Caco-2 (cell line): ENCODE results near the gene PEX12. TPM values are rescaled to one million over a fixed set of nuclear protein-coding genes. Genes with fewer than 3 reads are reported as not detected.
"Not testable (repeated sequence)": the region's sequence is repeated elsewhere in the genome, so short reads cannot be mapped to it uniquely, and the experiment has no call there.

ENCODE experiments used
- BruUV-seq: library from RNA; stranded (reverse); fragments of 400-500 nt; replicated peaks from 2 replicates; lab custom pipeline; 2021; lab: Mats Ljungman, UMichigan
- CTCF ChIA-PET: fragments of 300-600 bp; sonication (Branson Sonifier 250); formaldehyde crosslinking; loops from one replicate; lab custom pipeline; 2022; ENCODE audit warnings: antibody characterized with exemption; lab: Charles Lee
- POLR2A ChIA-PET: fragments of 300-600 bp; sonication (Branson Sonifier 250); formaldehyde crosslinking; loops from one replicate; lab custom pipeline; 2022; ENCODE audit warnings: antibody characterized with exemption; lab: Charles Lee
- DNase-seq, 2 experiments: peaks; one replicate each; pipeline versions ENCODE4 v3.0.0 to v3.0.0-alpha.2; 2020 to 2022
- H3K27me3 ChIP-seq: replicated peaks from 2 replicates; pipeline ENCODE4 v1.6.0; 2011; ENCODE audit warnings: low read length; ENCODE audit not compliant: control insufficient read depth, insufficient read depth
- H3K36me3 ChIP-seq: 2 replicates; pipeline ENCODE4 v1.5.1; 2011; ENCODE audit warnings: low read length; ENCODE audit not compliant: control insufficient read depth, insufficient read depth
- H3K4me1 ChIP-seq: fragments of 250-450 bp; sonication (Bioruptor Pico); 2 replicates; pipeline ENCODE4 v1.5.1; 2020; ENCODE audit warnings: mild to moderate bottlenecking
- H3K4me3 ChIP-seq: 2 replicates; pipeline ENCODE4 v1.5.1; 2011; ENCODE audit warnings: low read depth, mild to moderate bottlenecking, control low read depth, low read length
- H3K9me3 ChIP-seq: fragments of 250-450 bp; sonication (Bioruptor Pico); 2 replicates; pipeline ENCODE4 v1.5.1; 2020; ENCODE audit warnings: mild to moderate bottlenecking, moderate library complexity
- H3K27ac Mint-ChIP-seq: one replicate; pipeline ENCODE4 v1.8.0; 2022; ENCODE audit warnings: mixed read lengths; ENCODE audit not compliant: unreplicated experiment
- H3K27me3 Mint-ChIP-seq: one replicate; pipeline ENCODE4 v1.8.0; 2022; ENCODE audit warnings: mixed read lengths; ENCODE audit not compliant: insufficient read depth, unreplicated experiment
- H3K36me3 Mint-ChIP-seq: one replicate; pipeline ENCODE4 v1.8.0; 2022; ENCODE audit warnings: mild to moderate bottlenecking, mixed read lengths; ENCODE audit not compliant: insufficient read depth, unreplicated experiment
- H3K4me1 Mint-ChIP-seq: one replicate; pipeline ENCODE4 v1.8.0; 2022; ENCODE audit warnings: low read depth, mixed read lengths; ENCODE audit not compliant: unreplicated experiment
- H3K4me3 Mint-ChIP-seq: one replicate; pipeline ENCODE4 v1.8.0; 2022; ENCODE audit warnings: mild to moderate bottlenecking, moderate library complexity, mixed read lengths; ENCODE audit not compliant: unreplicated experiment
- H3K9me3 Mint-ChIP-seq: one replicate; pipeline ENCODE4 v1.8.0; 2022; ENCODE audit warnings: mixed read lengths; ENCODE audit not compliant: unreplicated experiment
- CTCF ChIP-seq, 2 experiments: fragments of 200-600 bp in 1 of 2; IDR thresholded peaks; 1 replicate in 1 of 2; 2 replicates in 1 of 2; pipeline versions ENCODE4 v1.5.1 to v1.8.0; 2011 to 2022; ENCODE audit warnings: antibody characterized with exemption in 1 of 2, control low read depth in 1 of 2, inconsistent platforms in 1 of 2, low read depth in 1 of 2, low read length in 1 of 2, mild to moderate bottlenecking in 1 of 2, moderate library complexity in 1 of 2; ENCODE audit not compliant: insufficient read depth in 1 of 2, severe bottlenecking in 1 of 2, unreplicated experiment in 1 of 2
- intact Hi-C: fragments of 100-400 bp; cut with micrococcal nuclease; formaldehyde crosslinking; loops from one replicate; pipeline ENCODE4 v1.10.0; 2022; ENCODE audit not compliant: unreplicated experiment
- total RNA-seq: library from RNA; stranded (reverse); gene quantifications from 2 replicates; pipeline ENCODE4 v1.2.3, GENCODE V29; 2022

The PEX12 gene
- total RNA-seq, 1 experiment from 2014 or later: 4.8 TPM

- ChIA-PET CTCF (interaction anchor here (1.1 to 2.5 kb wide), 3 partner anchors 12 to 222 kb away, joined by 3 to 23 read pairs (median 7); no protein-coding TSS in a partner anchor), POLR2A (no interaction called here)
- Mint-ChIP-seq H3K27me3 (peaks cover 13% of the 10 kb centered on the region), H3K4me3 (no peak overlapping the region), H3K36me3 (no peaks in the 10 kb centered on the region), H3K4me1 (no peaks in the 10 kb centered on the region), H3K27ac (no peak overlapping the region), H3K9me3 (no peaks in the 10 kb centered on the region)
- DNase-seq: no peak
- H3K4me3 ChIP-seq: no peak overlapping the region
- intact Hi-C loops: loop anchor here (5.0 to 10.0 kb wide), 2 partner anchors 292 to 540 kb away; partner anchors contain the start of gene SLFN5
- no peak for TF ChIP-seq CTCF (IDR thresholded peaks at IDR 0.05; ENCODE audit: insufficient read depth in 1 of 2, low read depth in 1 of 2, low read length in 1 of 2, severe bottlenecking in 1 of 2, unreplicated experiment in 1 of 2)
- no TSS peak for BruUV-seq
- no peaks in the 10 kb centered on the region for H3K4me1 ChIP-seq
- H3K36me3 ChIP-seq: no peaks in the 10 kb centered on the region
- no peaks in the 10 kb centered on the region for H3K27me3 ChIP-seq
- H3K9me3 ChIP-seq: no peaks in the 10 kb centered on the region
These were observed 43.7 kb downstream of the PEX12 start for GRCh38 chr17:35534576-35535093.

GRCh38 chr17:35531160-35531559 lies 47.2 kb downstream of the PEX12 start:
- Histone ChIP-seq H3K36me3 (no peaks in the 10 kb centered on the region), H3K4me1 (no peaks in the 10 kb centered on the region), H3K27me3 (no peaks in the 10 kb centered on the region), H3K9me3 (no peaks in the 10 kb centered on the region), H3K4me3 (no peak overlapping the region)
- no peaks in the 10 kb centered on the region for H3K4me1 Mint-ChIP-seq
- no TSS peak for BruUV-seq
- H3K4me3 Mint-ChIP-seq: no peak overlapping the region
- no peak overlapping the region for H3K27ac Mint-ChIP-seq
- H3K36me3 Mint-ChIP-seq: no peaks in the 10 kb centered on the region
- no peaks in the 10 kb centered on the region for H3K9me3 Mint-ChIP-seq
- no peak for DNase-seq
- ChIA-PET CTCF (no interaction called here), POLR2A (no interaction called here)
- no peak for TF ChIP-seq CTCF (IDR thresholded peaks at IDR 0.05; ENCODE audit: insufficient read depth in 1 of 2, low read depth in 1 of 2, low read length in 1 of 2, severe bottlenecking in 1 of 2, unreplicated experiment in 1 of 2)
- intact Hi-C loops: loop anchor here (10.0 kb wide), 1 partner anchor 536 kb away; no protein-coding TSS in a partner anchor
- H3K27me3 Mint-ChIP-seq: peaks cover 11% of the 10 kb centered on the region

- Mint-ChIP-seq H3K9me3 (no peaks in the 10 kb centered on the region), H3K36me3 (no peaks in the 10 kb centered on the region), H3K27me3 (peaks cover 18% of the 10 kb centered on the region), H3K4me3 (no peak overlapping the region), H3K4me1 (no peaks in the 10 kb centered on the region), H3K27ac (no peak overlapping the region)
- intact Hi-C loops: loop anchor here (10.0 kb wide), 1 partner anchor 535 kb away; no protein-coding TSS in a partner anchor
- no peak for TF ChIP-seq CTCF (IDR thresholded peaks at IDR 0.05; ENCODE audit: insufficient read depth in 1 of 2, low read depth in 1 of 2, low read length in 1 of 2, severe bottlenecking in 1 of 2, unreplicated experiment in 1 of 2)
- Histone ChIP-seq H3K36me3 (no peaks in the 10 kb centered on the region), H3K4me3 (no peak overlapping the region), H3K4me1 (no peaks in the 10 kb centered on the region), H3K27me3 (no peaks in the 10 kb centered on the region), H3K9me3 (no peaks in the 10 kb centered on the region)
- ChIA-PET POLR2A (no interaction called here), CTCF (no interaction called here)
- no TSS peak for BruUV-seq
- DNase-seq: no peak
These were observed 48.5 kb downstream of the PEX12 start for GRCh38 chr17:35529866-35530265.

- H3K27me3 Mint-ChIP-seq: peaks cover 19% of the 10 kb centered on the region
- CTCF ChIA-PET, H3K4me1 ChIP-seq, BruUV-seq, H3K9me3 ChIP-seq, H3K36me3 Mint-ChIP-seq, H3K4me1 Mint-ChIP-seq, H3K27ac Mint-ChIP-seq, H3K27me3 ChIP-seq, DNase-seq, H3K9me3 Mint-ChIP-seq, intact Hi-C loops, POLR2A ChIA-PET, H3K36me3 ChIP-seq, H3K4me3 Mint-ChIP-seq, H3K4me3 ChIP-seq: not testable (repeated sequence)
These were observed 49.0 kb downstream of the PEX12 start for GRCh38 chr17:35529326-35529725.
